Endometrial microvascular endothelial cells (primary cell): ENCODE data around the gene BRD8. TPM values are rescaled to one million over a fixed set of nuclear protein-coding genes. Genes with fewer than 3 reads are reported as not detected.

Experiments
- in situ Hi-C: cut with HindIII; loops from 2 replicates; pipeline ENCODE4 v1.10.0; 2017; ENCODE audit warnings: low sequenced_read_pairs, low pct_unique_long_range_greater_than_20kb; ENCODE audit errors: inconsistent ontology term
- total RNA-seq: library from RNA; depleted of rRNA; stranded (reverse); fragments of >200 nt; gene quantifications from one replicate; pipeline ENCODE4 v1.2.3, GENCODE V29; 2015; ENCODE audit errors: inconsistent ontology term

BRD8 gene
- total RNA-seq, 1 donor from 2014 or later: 37.1 TPM

DNA sequence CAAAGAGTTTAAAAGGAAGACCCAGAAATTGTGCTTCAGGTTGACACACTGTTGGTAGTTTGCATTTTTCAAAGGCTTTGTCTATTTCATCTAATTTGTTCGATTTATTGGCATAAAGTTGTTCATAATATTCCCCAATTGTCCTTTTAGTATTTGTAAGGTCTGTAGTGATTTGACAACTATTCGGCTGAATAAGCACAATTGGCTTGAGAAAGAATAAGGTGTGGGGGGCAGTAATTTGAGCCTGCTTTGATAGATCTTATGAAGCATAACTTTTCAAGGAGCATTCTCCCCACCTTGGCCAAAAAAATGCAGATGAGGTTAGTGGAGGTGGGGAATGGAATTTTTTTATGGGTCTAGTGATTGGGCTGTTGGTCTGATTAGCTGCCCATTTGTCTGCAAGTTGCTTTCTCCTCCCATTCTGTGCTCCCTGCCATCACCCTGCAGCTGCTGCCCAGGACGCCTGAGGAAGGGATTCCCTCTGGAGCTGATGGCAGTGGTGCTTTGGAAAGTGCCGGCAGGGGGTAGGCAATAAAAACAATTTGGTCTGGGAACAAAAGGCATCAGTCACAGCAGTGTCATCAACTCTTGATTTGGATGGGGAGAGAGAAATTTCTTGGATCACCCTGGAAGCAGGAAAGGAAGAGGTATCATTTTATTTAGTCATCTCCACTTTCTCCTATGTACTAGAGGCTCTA is 68.0 kb downstream of the BRD8 start:
- in situ Hi-C loops: no loop called here

DNA sequence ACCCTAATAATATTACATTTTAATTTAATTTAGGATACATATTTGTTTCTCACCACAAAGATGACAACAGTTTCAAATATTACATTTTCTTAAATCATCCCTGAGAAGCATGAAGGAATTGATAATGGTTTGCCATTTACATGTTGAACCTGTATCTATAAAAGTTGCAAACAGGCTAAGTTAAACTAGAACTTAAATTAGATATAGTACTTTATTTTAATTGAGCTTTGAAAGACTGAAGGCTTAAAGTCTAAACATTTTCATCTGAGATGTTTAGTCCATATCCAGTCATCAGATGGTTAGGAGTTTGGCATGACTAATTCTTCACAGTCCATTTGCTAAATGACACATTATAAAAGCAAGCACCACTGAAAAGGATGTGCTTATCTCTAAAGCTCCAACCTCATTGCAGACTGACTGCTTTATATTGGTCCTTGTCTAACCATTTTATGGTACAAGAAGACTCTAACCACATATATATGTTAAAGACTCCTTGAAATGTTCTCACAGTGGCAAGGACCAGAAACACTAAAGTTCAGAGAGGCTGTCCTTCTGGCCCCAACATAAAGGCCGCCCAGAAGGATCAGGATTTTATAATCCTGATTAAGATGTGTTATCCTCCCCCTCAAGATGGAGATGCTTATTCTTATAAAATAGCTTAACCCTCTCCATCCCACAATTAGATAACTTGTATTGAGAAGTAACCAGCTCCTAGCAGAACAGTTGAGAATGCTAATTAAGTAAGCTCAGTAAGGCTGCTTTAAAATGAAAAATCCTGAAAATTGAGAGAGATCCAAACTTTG is 68.8 kb downstream of the BRD8 start:
- in situ Hi-C loops: no loop called here

DNA sequence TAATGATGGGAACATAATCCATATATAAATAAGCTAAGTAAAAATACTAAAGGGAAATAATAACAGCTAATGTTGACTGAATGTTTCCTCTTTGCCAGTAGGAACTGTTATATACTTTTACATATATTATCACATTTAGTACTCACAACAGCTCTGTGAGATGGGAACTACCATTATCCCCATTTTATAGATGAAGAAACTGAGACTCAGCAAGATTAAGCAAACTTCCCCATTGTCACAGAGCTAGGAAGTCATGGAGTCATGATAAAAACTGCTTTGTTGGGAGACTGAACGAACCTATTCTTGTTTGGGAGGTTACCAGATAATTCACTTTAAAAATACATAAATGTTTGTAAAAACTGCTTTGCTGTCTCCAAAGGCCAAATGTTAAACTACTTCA is 71.2 kb downstream of the BRD8 start:
- in situ Hi-C loops: no loop called here

DNA sequence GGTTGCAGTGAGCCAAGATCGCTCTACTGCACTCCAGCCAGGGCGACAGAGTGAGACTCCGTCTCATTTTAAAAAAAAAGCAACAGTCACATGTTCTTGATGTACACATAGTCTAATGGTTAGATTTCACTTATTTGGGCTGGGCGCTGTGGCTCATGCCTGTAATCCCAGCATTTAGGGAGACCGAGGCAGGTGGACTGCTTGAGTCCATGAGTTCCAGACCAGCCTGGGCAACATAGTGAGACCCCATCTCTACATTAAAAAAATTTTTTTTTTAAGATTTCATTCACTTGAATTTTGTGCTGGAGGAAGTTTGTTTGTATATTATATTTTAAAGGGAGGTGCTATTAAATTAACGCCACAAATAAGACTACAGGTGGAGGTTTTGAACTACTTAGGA is 72.7 kb downstream of the BRD8 start:
- in situ Hi-C loops: no loop called here

DNA sequence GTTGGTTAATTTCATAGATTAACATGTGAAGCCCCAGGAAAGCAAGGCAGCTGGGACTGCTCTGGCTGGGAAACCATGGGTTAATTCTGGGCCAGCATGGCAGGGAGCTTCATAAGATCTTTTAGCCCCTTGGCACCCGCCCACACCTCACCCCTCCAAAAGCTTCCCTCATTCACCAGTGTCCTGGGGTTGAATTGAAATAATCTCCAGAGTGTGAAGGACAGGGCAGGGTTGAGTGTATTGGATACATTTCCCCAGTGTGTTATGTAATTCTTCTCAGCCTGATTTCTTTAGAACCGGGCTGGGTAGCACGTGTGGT is 75.2 kb downstream of the BRD8 start:
- in situ Hi-C loops: no loop called here

DNA sequence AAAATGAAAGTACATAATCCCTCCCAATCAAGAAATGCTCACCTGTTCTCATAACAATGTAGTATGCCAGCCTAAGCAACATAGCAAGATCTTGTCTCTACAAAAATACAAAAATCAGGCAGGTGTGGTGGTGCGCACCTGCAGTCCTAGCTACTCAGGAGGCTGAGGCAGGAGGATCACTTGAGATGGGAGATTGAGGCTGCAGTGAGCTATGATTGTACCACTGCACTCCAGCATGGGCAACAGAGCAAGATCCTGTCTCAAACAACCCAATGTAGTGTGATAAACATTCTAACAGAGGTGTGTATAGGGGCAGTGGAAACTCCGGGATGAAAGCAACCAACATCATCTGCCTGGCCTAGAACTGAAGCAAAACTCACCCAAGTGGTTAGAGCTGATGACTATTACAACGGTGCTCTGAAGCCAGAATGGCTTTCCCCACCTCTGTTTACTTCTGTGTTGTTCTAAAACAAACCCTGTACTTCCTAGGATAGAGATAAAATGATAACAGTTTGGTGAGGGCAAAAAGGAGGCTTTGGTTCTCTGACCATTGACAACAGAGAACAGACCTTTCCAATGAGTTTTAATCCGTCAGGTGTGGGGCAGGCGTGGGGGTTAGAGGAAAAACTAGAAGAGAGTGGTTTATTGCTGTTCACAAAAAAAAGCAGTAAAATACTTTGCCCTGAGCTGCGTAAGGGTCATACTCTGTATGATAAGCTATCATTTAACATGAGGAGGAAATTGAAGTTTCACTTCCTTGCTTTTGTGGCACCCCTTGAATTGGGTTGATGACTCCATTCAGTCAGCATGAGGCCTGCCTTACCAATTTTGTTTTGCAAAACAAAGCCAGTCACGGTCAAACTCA is 75.7 kb downstream of the BRD8 start:
- in situ Hi-C loops: no loop called here

DNA sequence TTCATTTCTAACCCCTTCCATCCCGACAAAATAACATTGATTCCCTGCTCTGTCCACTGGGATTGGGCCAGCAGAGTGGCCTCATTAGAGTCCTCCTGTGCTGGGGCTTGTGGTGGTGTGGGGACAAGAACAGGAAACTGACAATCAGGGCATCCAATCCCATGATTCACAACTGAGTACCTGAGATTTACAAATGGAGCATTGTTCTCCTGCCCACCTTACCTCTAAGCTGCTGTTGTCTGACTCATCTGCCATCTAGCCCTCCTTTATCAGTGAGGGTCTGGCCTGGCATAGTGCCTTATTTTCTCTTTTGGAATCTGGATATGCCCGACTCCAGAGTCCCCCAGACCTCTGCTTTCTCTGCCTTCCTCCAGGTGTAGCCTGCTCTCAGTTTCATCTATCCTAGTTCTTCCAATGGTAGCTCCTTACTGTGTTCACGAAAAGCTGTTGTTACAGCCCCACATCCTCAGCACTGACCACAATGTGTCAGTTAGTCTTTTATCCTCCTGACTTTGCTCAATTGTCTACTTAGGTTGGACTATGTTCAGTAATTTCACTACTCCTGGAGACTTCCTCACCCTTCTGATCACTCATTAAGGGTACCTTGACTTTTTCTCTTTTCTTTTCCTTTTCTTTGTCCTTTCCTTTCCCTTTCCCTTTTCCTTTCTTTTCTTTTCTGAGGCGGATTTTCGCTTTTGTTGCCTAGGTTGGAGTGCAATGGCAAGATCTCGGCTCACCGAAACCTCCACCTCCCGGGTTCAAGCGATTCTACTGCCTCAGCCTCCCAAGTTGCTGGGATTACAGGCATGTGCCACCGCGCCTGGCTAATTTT is 81.2 kb downstream of the BRD8 start:
- in situ Hi-C loops: no loop called here

DNA sequence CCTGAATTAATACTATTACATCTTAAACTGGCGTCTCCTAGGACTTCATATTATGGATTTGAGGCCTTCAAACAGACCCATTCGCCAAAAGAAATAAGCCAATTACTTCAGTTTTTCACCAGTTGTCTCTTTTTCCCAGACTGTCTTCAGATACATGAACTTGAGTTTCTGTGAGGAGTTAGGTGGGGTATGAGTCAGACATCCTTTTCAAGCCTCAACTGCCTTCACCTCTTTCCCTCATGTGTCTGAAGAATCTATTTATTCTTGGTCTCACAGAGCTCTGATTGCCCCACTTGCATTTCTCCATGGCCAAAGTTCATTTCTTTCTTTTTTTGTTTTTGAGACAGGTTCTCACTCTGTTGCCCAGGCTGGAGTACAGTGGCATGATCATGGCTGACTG is 82.1 kb downstream of the BRD8 start:
- in situ Hi-C loops: no loop called here

DNA sequence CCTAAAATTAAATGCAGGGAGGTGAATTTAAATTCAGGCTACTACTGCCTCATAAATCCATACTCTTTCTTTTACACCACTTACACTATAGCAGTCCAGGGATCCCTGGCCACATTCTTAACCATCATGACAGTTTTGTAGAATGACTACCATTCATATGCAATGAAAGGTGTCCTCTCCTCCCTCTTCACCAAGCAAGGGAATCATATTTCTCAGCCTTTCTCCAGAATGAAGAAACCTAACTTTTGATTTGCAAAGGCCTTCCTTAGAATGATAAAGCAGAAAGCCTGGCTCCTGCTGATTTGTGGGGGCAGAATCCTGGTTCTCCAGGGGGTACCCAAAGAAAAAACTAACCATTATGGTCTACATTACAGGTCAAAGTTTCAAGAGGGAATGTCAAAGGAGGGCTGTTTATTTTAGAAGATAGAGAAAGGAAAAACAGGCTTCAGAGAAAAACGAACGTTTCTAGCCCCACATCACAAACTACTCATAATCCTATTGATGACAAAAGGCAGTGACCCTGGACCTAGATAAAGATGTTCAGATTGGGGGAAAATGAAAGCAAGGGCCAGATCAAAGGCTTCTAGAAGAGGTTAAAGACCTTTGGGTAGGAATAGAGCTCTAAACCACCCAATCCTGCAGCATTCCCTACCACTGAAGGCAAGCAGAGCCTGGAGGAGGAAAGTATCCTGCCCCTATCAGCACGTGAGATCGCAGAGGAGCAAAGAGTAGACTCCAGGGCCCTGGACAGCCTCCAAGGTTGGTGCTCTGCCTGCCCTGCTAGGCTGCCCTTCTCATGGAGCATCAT is 83.1 kb downstream of the BRD8 start:
- in situ Hi-C loops: no loop called here

DNA sequence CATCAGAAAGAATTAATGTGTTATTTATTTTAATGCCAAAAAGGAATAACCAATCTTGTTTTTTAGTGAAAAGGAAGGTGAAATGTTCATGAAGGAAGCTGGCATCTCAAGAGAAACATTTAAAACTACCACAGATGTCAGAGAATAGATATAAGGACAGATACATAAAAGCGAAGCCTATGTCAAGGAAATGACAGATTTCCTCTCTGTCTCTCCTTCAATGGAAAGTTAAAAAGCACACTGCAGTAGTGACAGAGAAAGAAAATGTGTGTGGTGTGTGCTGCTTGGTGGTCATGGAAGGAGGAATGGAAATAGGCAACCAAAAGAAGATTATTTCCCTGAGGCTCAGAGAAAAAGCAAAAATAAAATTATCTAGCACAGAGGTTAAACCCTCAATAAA is 85.4 kb downstream of the BRD8 start:
- in situ Hi-C loops: no loop called here

DNA sequence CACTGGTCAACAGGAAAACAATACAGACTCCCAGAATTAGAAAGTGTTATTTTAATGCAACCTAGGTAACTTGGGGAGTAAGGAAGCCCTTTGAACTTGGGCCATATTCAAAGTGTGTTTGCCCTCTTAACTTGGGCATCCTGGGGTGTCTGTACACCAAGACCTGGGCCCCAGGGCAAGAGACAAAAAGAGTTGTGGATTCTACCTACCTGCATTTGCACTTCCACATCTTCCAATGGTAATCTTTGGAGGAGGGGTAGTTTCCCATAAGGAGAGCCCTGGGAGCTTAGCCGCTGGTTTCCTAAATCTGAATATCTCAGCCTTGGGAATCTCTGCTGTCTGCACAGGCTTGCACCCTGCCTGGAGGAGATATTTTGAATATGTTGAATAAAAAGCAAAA is 86.1 kb downstream of the BRD8 start:
- in situ Hi-C loops: no loop called here

DNA sequence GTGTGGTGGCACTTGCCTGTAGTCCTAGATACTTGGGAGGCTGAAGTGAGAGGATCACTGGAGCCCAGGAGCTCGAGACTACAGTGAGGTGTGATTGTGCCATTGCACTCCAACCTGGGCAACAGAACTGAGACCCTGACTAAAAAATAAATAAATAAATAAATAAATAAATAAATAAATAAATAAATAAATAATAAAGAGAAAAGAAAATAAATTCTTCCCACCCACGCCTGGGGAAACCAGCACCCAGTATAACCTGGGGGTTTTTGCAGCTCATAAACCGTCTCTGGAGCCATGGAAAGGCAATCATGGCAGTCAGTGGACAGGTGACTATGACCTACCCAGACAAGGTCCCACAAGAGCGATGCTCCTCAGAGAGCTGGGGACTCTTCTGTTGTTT is 86.7 kb downstream of the BRD8 start:
- in situ Hi-C loops: no loop called here

Other genes with a start within 250 kb of the BRD8 start
- 6.4 TPM for gene FAM13B, start 145.6 kb downstream of the BRD8 start, total RNA-seq
- gene WNT8A, start 94.6 kb downstream of the BRD8 start, total RNA-seq: not detected
- gene NME5, start 39.2 kb downstream of the BRD8 start, total RNA-seq: 1.5 TPM
- 106 TPM for gene KIF20A, start 482 bp upstream of the BRD8 start, total RNA-seq
- 41.3 TPM for gene CDC23, start 34.7 kb upstream of the BRD8 start, total RNA-seq
- not detected for gene GFRA3, start 96.0 kb upstream of the BRD8 start, total RNA-seq
- gene CDC25C, start 153.2 kb upstream of the BRD8 start, total RNA-seq: 13.9 TPM
- 36.3 TPM for gene FAM53C, start 159.6 kb upstream of the BRD8 start, total RNA-seq
- gene KDM3B, start 174.1 kb upstream of the BRD8 start, total RNA-seq: 34.8 TPM